Activated CD8-positive, alpha-beta memory T cell treated with anti-CD3 and anti-CD28 coated beads, Interleukin-2, amount 10 ng/mL, durations not matched to agents 7 days and 5 days (primary cell): ENCODE data around the gene STON2. TPM values are rescaled to one million over a fixed set of nuclear protein-coding genes. Genes with fewer than 3 reads are reported as not detected.

Source experiments
- ATAC-seq: fragments of 150-1000 bp; cut with Tn5 transposase; one replicate; pipeline ENCODE4 v1.10.0; 2021; ENCODE audit warnings: moderate library complexity
- CTCF ChIA-PET: fragments of 350-600 bp; sonication (Branson Sonifier 250); formaldehyde crosslinking; loops from one replicate; lab custom pipeline; 2021; ENCODE audit warnings: antibody characterized with exemption; lab: Charles Lee
- DNase-seq: peaks from one replicate; pipeline ENCODE4 v3.0.0-alpha.2; 2020
- H3K27ac Mint-ChIP-seq: one replicate; pipeline ENCODE4 v1.8.0; 2021; ENCODE audit warnings: mild to moderate bottlenecking, mixed read lengths
- H3K27me3 Mint-ChIP-seq: one replicate; pipeline ENCODE4 v1.8.0; 2021; ENCODE audit warnings: mixed read lengths
- H3K36me3 Mint-ChIP-seq: one replicate; pipeline ENCODE4 v1.8.0; 2021; ENCODE audit warnings: mild to moderate bottlenecking, mixed read lengths
- H3K4me1 Mint-ChIP-seq: one replicate; pipeline ENCODE4 v1.8.0; 2021; ENCODE audit warnings: mixed read lengths
- H3K4me3 Mint-ChIP-seq: one replicate; pipeline ENCODE4 v1.8.0; 2021; ENCODE audit warnings: mild to moderate bottlenecking, moderate library complexity, mixed read lengths
- H3K9me3 Mint-ChIP-seq: one replicate; pipeline ENCODE4 v1.8.0; 2022; ENCODE audit warnings: low read depth, mixed read lengths
- total RNA-seq, 2 experiments: library from RNA; stranded (reverse); gene quantifications; one replicate each; pipeline ENCODE4 v1.2.3, GENCODE V29; 2021

Gene STON2
- total RNA-seq, 2 experiments from 2014 or later, result 0.20 to 0.66 TPM

DNA sequence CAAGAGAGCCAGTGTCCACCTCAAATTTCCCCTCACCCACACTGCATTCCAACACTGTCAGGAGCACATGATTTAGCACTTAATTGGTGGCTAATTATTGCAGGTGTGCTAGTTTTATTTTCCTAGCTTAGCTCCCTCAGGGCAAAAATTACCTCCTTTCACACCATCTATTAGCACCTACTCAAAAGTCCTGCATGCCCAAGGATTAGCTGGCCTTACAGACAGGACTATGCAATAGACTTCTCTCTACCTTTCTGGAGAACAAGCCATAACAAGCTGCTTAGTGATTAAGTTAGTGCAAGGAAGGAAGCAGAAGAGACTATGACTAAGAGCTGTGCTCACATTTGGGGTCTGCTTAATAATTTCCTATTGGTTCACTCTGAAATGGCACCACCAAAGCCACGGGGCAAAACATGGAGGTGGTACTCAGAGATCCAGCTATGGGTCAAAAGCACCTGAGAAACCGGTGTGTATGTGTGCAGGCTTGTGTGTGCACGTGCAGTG, 69.5 kb downstream of the STON2 start:
- H3K9me3 Mint-ChIP-seq, result no peaks in the 10 kb centered on the region
- peaks cover 19% of the 10 kb centered on the region for H3K27me3 Mint-ChIP-seq
- DNase-seq, result no peak
- no peak overlapping the region for H3K4me3 Mint-ChIP-seq
- H3K36me3 Mint-ChIP-seq, result no peaks in the 10 kb centered on the region
- CTCF ChIA-PET, result no interaction called here
- no peak overlapping the region for H3K27ac Mint-ChIP-seq
- ATAC-seq, result no peak
- H3K4me1 Mint-ChIP-seq, result no peaks in the 10 kb centered on the region

DNA sequence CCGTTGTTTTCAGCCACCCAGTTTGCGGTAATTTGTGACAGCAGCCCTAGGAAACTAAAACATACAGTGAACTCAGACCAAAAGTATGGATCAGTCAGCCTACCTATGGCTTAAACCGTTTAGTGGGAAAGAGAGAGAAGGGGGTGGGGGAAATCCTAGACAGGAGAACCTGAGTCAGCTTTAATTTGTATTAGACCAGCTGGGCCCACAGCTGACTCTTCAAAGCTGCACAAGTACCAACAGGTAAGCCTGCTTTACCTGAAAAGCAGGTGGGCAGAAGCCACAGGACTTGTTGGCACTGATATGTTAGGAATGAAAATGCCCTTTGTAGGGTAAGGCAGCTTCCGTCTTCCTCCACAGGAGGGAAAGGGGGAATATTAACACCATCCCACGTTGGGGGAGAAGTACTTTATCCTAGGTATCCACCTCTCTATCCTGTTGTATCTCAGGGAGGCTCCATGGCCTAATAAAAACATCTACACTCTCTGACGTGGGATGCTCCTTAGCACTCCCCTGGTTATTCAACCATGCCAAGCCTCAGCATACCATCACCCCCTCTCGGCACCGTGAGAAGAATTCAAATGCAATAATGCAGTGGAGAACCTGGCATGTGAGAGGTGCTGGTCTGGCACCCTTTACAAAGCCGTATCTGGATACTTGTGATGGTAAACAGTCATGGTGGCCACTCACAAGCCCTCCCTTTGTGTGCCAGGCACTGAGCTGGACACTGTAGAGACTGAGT, 70.3 kb downstream of the STON2 start:
- no peak for DNase-seq
- no peak overlapping the region for H3K27ac Mint-ChIP-seq
- no peak for ATAC-seq
- CTCF ChIA-PET, result no interaction called here
- no peaks in the 10 kb centered on the region for H3K9me3 Mint-ChIP-seq
- no peaks in the 10 kb centered on the region for H3K36me3 Mint-ChIP-seq
- H3K4me3 Mint-ChIP-seq, result no peak overlapping the region
- H3K27me3 Mint-ChIP-seq, result peaks cover 17% of the 10 kb centered on the region
- H3K4me1 Mint-ChIP-seq, result no peaks in the 10 kb centered on the region

DNA sequence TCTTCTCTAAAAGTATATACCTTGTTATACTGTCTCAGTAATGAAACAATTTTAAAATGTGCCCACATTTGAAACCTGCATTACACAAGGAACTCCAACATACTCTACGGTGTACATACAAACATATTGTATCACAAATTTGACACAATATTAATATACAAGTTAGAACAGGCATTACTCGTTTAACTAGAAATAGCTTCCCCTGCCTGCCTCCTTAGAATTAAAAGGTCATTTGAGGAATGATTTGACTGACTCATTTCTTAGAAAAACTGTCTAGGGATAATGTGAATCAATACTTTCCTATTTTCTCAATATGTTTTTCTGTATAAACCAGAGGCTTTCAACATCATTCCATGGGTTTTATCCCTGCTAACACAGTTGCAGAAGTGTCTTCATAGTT, 73.7 kb downstream of the STON2 start:
- DNase-seq (no peak), ATAC-seq (no peak)
- Mint-ChIP-seq H3K36me3 (no peaks in the 10 kb centered on the region), H3K27me3 (peaks cover 19% of the 10 kb centered on the region), H3K27ac (no peak overlapping the region), H3K4me3 (no peak overlapping the region), H3K4me1 (no peaks in the 10 kb centered on the region), H3K9me3 (no peaks in the 10 kb centered on the region)
- CTCF ChIA-PET, result no interaction called here

DNA sequence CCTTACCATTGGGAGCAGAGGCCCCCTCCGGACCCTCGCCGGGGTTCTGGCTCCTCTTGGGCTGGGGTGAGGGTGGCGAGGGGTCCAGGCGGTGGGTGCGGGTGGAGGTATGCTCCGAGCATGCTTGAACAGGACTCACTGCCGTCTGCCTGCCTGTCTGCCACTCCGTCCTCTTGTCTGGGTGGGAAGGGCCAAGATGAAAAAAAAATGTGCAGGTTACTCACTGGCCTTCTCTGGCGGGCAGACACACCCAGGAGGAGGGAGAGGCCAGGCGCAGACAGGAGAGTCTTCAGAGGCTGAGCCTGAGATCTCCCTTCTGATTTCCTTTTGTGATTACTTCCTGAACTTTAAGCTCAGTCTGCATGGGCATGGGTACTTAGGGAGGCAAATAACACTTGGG, 76.1 kb downstream of the STON2 start:
- Mint-ChIP-seq H3K27ac (no peak overlapping the region), H3K4me1 (no peaks in the 10 kb centered on the region), H3K27me3 (peaks cover 19% of the 10 kb centered on the region), H3K9me3 (no peaks in the 10 kb centered on the region), H3K4me3 (no peak overlapping the region), H3K36me3 (no peaks in the 10 kb centered on the region)
- no peak for DNase-seq
- CTCF ChIA-PET, result no interaction called here
- no peak for ATAC-seq

DNA sequence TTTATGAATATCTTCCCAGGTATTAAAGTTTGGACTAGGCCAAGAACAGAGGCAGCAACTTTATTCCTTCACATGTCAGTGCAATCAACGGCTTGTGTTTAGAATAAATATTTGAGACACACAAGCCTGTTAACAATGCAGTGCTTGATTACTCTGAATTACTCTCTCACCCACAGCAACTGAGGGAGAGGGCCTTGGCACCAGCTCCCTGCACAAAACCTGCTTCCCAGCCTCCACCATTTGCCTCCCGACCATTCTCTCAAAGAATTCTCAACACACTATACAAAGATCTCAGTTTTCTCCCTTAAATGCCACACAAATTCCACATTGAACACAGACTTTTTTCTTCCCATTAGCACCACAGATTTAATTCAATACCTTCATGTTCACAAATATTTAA, 77.0 kb downstream of the STON2 start:
- Mint-ChIP-seq H3K27ac (no peak overlapping the region), H3K9me3 (no peaks in the 10 kb centered on the region), H3K4me3 (no peak overlapping the region), H3K4me1 (no peaks in the 10 kb centered on the region), H3K36me3 (no peaks in the 10 kb centered on the region), H3K27me3 (peaks cover 19% of the 10 kb centered on the region)
- DNase-seq, result no peak
- ATAC-seq, result no peak
- CTCF ChIA-PET, result no interaction called here

DNA sequence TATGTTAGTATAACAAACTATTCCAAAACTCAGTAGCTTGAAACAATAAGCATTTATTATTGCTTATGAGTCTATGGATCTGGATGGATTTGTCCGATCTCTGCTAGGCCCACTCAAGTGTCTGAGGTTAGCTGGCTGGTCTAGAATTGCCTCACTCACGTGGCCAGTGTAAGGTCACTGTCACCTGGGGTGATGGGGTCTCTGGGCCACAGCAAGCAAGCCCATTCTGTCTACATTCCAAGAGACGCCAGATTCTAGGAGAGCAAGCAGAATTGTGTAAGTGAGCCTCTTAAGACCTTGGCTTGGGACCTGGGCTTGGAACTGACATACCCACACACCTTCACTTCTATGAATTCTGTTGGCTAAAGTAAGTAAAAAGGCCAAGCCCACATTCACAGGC, 80.2 kb downstream of the STON2 start:
- no peak for DNase-seq
- ATAC-seq, result no peak
- CTCF ChIA-PET, result no interaction called here

DNA sequence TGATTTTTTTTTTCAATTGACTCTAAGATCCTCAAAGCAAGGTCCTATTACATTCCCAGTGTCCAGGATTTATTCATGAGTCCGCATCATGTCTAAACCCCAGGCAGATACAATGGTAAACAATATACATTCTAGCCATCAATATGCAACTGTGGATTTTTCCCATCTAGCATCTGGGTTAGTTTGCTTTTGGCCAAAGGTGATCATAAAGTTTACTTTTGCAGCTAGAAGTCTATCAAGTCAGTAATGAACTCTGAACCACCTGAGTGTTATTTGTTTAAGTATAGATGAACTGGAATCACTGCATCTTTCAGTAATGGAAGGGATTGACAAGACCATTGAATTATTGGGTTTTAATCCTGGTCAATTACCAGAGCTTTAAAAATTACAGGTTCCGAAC, 80.8 kb downstream of the STON2 start:
- H3K27me3 Mint-ChIP-seq, result peaks cover 7% of the 10 kb centered on the region
- no peaks in the 10 kb centered on the region for H3K4me1 Mint-ChIP-seq
- H3K9me3 Mint-ChIP-seq, result no peaks in the 10 kb centered on the region
- H3K36me3 Mint-ChIP-seq, result no peaks in the 10 kb centered on the region
- CTCF ChIA-PET, result no interaction called here
- no peak for DNase-seq
- no peak for ATAC-seq
- H3K27ac Mint-ChIP-seq, result no peak overlapping the region
- no peak overlapping the region for H3K4me3 Mint-ChIP-seq

More for the DNA sequence above, 80.2 kb downstream of the STON2 start:
- peaks cover 11% of the 10 kb centered on the region for H3K27me3 Mint-ChIP-seq
- no peaks in the 10 kb centered on the region for H3K4me1 Mint-ChIP-seq
- no peak overlapping the region for H3K4me3 Mint-ChIP-seq
- H3K27ac Mint-ChIP-seq, result no peak overlapping the region
- no peaks in the 10 kb centered on the region for H3K36me3 Mint-ChIP-seq
- no peaks in the 10 kb centered on the region for H3K9me3 Mint-ChIP-seq

DNA sequence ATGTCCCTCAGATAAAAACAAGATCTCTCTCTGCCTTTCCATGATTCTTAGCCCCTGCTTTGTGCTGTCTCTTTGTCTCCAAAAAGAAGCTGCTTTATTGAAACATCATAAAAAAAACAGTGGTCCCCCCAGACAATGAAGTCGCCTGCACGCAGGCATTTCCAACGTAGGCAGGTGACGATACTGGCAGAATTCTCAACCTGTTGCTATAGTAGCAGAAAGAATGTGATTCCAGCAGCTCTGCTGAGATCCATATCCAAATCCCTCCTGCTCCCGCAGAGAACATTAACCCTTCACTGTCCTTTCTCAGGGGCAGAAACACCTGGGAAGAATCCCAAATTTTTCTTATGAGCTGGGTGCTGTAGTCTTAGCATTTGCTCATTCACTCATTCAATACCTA, 84.8 kb downstream of the STON2 start:
- H3K36me3 Mint-ChIP-seq, result no peaks in the 10 kb centered on the region
- CTCF ChIA-PET, result no interaction called here
- H3K27me3 Mint-ChIP-seq, result peaks cover 13% of the 10 kb centered on the region
- DNase-seq (no peak), ATAC-seq (no peak)
- no peaks in the 10 kb centered on the region for H3K4me1 Mint-ChIP-seq
- H3K9me3 Mint-ChIP-seq, result no peaks in the 10 kb centered on the region
- no peak overlapping the region for H3K27ac Mint-ChIP-seq
- H3K4me3 Mint-ChIP-seq, result no peak overlapping the region

DNA sequence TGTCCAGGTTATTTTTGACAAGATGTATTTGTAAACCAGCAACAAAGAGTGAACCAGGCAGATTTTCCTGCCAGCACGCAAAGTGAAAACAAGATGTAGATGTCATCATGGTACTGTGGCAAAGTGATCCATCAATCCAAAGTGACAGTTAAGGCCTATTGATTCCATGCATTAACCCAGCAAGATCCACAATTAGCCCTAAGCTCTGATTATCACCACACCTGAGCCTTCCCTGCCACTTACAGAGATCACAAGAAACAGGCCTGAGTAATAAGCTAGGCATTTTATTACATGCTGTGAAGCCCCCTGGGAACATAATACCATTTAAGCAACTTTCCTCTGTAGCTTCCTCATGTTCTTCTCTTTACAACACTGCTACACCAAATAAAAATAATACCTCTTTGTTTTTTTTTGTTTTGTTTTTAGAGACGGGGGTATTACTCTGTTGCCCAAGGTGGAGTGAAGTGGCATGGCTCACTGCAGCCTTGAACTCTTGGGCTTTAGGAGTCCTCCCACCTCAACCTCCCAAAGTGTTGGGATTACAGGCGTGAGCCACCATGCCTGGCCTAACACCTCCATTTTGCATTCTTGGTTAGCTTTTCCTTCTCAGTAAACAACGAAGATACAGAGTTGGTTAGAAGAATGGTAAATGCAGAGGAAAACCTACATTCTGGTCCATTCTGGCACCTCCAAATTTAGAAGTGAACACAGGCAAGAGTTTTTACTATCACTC, 85.5 kb downstream of the STON2 start:
- ATAC-seq (no peak), DNase-seq (no peak)
- Mint-ChIP-seq H3K4me3 (no peak overlapping the region), H3K36me3 (no peaks in the 10 kb centered on the region), H3K9me3 (no peaks in the 10 kb centered on the region), H3K27ac (no peak overlapping the region), H3K27me3 (peaks cover 15% of the 10 kb centered on the region), H3K4me1 (no peaks in the 10 kb centered on the region)
- CTCF ChIA-PET, result no interaction called here

DNA sequence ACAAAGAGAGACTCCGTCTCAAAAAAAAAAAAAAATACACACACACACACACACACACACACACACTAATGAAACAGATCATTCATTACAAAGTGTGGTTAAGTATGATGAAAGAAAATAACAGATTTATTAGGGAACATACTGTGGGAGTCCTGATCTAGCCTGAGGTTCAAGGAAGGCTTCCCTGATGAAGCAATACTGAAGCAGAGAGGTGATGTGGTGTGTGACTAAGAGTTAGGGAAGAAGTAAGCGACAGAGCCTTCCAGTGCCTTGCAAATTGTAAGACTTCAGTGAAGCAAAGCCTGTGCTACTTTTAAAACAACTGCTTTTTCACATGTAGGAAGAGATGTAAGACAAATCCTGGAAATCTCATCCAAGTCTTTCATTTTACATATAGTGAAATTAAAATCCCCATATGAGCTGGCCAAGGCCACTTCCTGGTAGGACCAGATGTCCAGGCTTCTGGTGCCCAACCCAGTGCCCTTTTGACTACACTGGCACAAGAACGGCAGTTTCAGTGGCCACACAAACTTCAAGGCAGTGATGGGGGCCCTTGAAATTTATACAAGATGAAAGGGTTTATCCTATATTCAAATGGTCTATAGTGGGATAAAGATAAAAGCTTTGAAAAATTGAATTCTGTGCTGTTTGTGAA, 86.2 kb downstream of the STON2 start:
- no peak for ATAC-seq
- CTCF ChIA-PET, result no interaction called here
- DNase-seq, result no peak
- Mint-ChIP-seq H3K9me3 (no peaks in the 10 kb centered on the region), H3K27me3 (peaks cover 18% of the 10 kb centered on the region), H3K4me3 (no peak overlapping the region), H3K4me1 (no peaks in the 10 kb centered on the region), H3K36me3 (no peaks in the 10 kb centered on the region), H3K27ac (no peak overlapping the region)

DNA sequence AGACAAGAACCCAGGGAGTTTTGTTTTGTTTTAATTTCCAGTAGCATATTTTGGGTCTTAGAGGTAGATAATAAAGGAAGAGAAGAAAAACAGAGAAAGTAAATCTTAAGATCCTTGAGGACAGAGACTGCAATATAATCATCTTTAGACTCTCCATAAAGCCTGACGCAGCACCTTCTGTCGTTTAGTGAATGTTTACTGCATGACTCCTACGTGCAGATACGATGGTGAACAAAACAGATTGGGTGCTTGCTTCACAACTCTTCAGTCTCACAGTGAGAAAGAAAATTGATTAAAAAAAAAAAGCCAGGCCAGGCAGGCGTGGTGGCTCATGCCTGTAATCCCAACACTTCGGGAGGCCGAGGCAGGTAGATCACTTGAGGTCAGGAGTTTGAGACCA, 86.9 kb downstream of the STON2 start:
- H3K4me3 Mint-ChIP-seq, result no peak overlapping the region
- H3K27me3 Mint-ChIP-seq, result peaks cover 18% of the 10 kb centered on the region
- no peaks in the 10 kb centered on the region for H3K9me3 Mint-ChIP-seq
- CTCF ChIA-PET, result no interaction called here
- H3K27ac Mint-ChIP-seq, result no peak overlapping the region
- DNase-seq, result no peak
- no peaks in the 10 kb centered on the region for H3K4me1 Mint-ChIP-seq
- no peak for ATAC-seq
- H3K36me3 Mint-ChIP-seq, result no peaks in the 10 kb centered on the region

DNA sequence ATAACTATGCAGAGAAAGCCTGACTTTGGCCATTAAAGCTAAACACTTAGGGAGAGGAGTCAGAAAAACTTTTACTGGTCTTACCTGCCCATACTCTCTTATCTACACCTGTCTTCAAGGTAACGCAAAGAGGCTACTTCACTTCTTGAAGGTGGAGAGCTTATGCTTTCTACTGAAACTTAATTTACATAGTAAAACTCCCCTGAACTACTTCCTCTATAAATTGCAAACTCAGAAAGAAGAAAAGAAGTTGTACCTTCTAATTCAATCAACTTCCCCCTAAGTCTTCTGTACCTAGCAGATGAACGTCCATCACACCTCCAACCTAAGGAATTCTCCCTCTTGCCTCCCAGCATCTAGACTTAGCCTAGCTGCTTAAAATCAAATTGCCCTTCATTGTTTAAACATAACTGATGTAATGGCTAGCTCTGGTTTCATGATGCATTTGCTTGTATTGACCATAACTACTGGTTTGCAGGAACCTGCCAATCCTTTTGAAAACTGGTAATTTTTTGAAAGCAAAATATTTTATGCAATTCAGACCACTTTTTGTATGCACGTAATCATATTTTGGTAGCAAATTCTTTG, 87.7 kb downstream of the STON2 start:
- DNase-seq (no peak), ATAC-seq (no peak)
- Mint-ChIP-seq H3K9me3 (no peaks in the 10 kb centered on the region), H3K27me3 (peaks cover 18% of the 10 kb centered on the region), H3K36me3 (no peaks in the 10 kb centered on the region), H3K4me1 (no peaks in the 10 kb centered on the region), H3K27ac (no peak overlapping the region), H3K4me3 (no peak overlapping the region)
- CTCF ChIA-PET, result no interaction called here

DNA sequence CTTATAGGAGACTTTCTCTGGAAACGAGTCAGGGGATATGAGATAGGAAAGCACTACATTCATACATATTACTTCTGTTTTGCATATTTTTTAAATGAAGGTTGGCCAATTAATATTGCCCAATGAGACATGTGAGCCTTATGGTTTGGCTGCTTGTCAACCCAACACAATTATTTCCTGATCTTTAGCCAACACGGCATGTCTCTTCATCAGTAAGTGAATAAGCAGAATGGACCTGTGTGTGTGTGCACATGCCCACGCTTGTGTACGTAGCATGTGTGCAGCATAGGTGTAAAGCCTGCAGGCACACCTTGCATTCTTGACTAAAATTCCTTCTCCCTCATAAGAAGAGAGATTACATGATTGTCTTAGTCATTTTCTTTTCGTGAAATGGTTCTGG, 88.3 kb downstream of the STON2 start:
- CTCF ChIA-PET, result no interaction called here
- no peak overlapping the region for H3K27ac Mint-ChIP-seq
- no peaks in the 10 kb centered on the region for H3K4me1 Mint-ChIP-seq
- ATAC-seq (no peak), DNase-seq (no peak)
- no peaks in the 10 kb centered on the region for H3K36me3 Mint-ChIP-seq
- no peaks in the 10 kb centered on the region for H3K9me3 Mint-ChIP-seq
- peaks cover 20% of the 10 kb centered on the region for H3K27me3 Mint-ChIP-seq
- no peak overlapping the region for H3K4me3 Mint-ChIP-seq
